ENCODE results near the gene PLCB4.

GRCh38 chr20:9109566-9109965 is 40.7 kb downstream of the PLCB4 start:
- TF ChIP-seq CTCF (IDR thresholded peaks at IDR 0.05): no peak
- TF ChIP-seq, protein P1, sequence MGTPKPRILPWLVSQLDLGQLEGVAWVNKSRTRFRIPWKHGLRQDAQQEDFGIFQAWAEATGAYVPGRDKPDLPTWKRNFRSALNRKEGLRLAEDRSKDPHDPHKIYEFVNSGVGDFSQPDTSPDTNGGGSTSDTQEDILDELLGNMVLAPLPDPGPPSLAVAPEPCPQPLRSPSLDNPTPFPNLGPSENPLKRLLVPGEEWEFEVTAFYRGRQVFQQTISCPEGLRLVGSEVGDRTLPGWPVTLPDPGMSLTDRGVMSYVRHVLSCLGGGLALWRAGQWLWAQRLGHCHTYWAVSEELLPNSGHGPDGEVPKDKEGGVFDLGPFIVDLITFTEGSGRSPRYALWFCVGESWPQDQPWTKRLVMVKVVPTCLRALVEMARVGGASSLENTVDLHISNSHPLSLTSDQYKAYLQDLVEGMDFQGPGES (IDR thresholded peaks at IDR 0.05; ENCODE audit: low read depth, low read length): no peak
- TF ChIP-seq USF2 (IDR thresholded peaks at IDR 0.05; ENCODE audit: borderline replicate concordance, low read depth, low read length): no peak
- TF ChIP-seq MEF2A (IDR thresholded peaks at IDR 0.05; ENCODE audit: borderline replicate concordance, low read depth): no peak

Measured in SK-N-SH (cell line).